SK-N-MC (cell line): ENCODE data around the gene PPP2R3B.
"Not testable (repeated sequence)": the region's sequence is repeated elsewhere in the genome, so short reads cannot be mapped to it uniquely, and the experiment has no call there.

ENCODE experiments used
- DNase-seq: peaks from one replicate; pipeline ENCODE4 v3.0.0-alpha.2; 2011; ENCODE audit warnings: low read depth, low spot score
- H3K27ac ChIP-seq: fragments of 200-600 bp; sonication (generic); 2 replicates; pipeline ENCODE4 v1.5.1; 2016; ENCODE audit warnings: mixed run types
- H3K36me3 ChIP-seq: fragments of 200-600 bp; sonication (generic); 2 replicates; pipeline ENCODE4 v1.6.1; 2017; ENCODE audit warnings: antibody characterized with exemption, low read length, mixed read lengths; ENCODE audit not compliant: insufficient read depth
- H3K4me3 ChIP-seq: fragments of 200-600 bp; sonication (generic); 2 replicates; pipeline ENCODE4 v1.5.1; 2016
- H3K9ac ChIP-seq: fragments of 200-600 bp; sonication (generic); 2 replicates; pipeline ENCODE4 v1.8.0; 2017; ENCODE audit warnings: mixed run types, mixed read lengths; ENCODE audit not compliant: insufficient read length
- H3K9me3 ChIP-seq: fragments of 200-600 bp; sonication (generic); 2 replicates; pipeline ENCODE4 v1.6.1; 2017; ENCODE audit warnings: low read depth, mild to moderate bottlenecking, antibody characterized with exemption, low read length, moderate library complexity, mixed read lengths
- EZH2 ChIP-seq: fragments of 200-600 bp; sonication (generic); IDR thresholded peaks from one replicate; pipeline ENCODE4 v1.6.1; 2017; ENCODE audit warnings: antibody characterized with exemption
- FOXP2 ChIP-seq: optimal IDR thresholded peaks from 2 replicates; pipeline ENCODE3; 2011; ENCODE audit warnings: mild to moderate bottlenecking, moderate library complexity; ENCODE audit not compliant: insufficient read depth; ENCODE audit errors: extremely low read length, control extremely low read depth
- POLR2AphosphoS5 ChIP-seq: IDR thresholded peaks from 2 replicates; pipeline ENCODE4 v1.6.1; 2012; ENCODE audit warnings: mild to moderate bottlenecking, low read depth, low read length, borderline replicate concordance

The PPP2R3B gene

DNA sequence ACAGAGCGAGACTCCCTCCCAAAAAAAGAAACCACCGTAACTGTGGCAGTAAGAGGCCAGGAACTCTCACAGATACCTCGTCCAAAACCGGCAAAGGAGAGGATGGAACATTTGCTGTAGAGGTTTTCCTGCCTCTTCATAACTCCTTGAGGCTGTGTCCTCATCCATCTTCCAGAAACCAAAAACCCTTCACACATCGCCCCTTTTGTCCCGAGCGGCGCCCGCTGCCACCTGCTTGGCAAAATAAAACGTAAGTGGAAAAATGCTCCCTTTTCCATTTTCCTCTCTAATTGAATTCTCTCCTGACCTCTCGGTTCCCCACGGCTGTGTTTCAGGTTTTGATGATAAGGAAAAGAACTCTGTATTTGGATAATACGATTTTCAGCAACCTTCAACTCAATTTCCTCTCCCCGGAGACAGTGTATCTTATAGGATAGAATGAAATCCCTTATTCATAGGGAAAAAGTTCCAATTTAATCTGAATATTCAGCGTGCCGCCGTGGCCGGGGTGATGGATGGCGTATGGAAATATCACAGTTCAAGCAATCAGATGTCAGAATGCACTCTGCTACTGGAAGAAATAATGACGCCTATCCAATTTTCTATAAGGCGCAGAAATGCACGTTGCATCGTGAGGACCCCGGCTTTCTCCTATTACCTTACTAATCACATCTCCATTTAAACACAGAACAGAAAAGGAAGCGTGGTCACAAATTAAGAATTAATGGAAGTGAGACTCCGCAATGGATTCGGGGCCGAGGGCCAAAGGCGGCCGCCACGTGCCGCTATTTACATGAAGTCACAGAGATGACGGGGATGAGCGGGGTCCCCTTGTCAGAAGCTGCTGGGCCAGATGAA lies 5.2 kb upstream of the PPP2R3B start:
- H3K4me3 ChIP-seq, result no peak overlapping the region
- no peak overlapping the region for H3K9ac ChIP-seq
- TF ChIP-seq FOXP2, result no peak
- TF ChIP-seq POLR2AphosphoS5, result no peak
- TF ChIP-seq EZH2, result no peak
- H3K36me3 ChIP-seq, result no peaks in the 10 kb centered on the region
- DNase-seq, result no peak
- no peak overlapping the region for H3K27ac ChIP-seq
- no peaks in the 10 kb centered on the region for H3K9me3 ChIP-seq

GRCh38 chrX:390459-390858 lies 3.8 kb upstream of the PPP2R3B start:
- Histone ChIP-seq H3K27ac (no peak overlapping the region), H3K9me3 (no peaks in the 10 kb centered on the region), H3K36me3 (no peaks in the 10 kb centered on the region), H3K4me3 (no peak overlapping the region), H3K9ac (no peak overlapping the region)
- TF ChIP-seq EZH2, result no peak
- TF ChIP-seq FOXP2, result no peak
- no peak for TF ChIP-seq POLR2AphosphoS5
- no peak for DNase-seq

DNA sequence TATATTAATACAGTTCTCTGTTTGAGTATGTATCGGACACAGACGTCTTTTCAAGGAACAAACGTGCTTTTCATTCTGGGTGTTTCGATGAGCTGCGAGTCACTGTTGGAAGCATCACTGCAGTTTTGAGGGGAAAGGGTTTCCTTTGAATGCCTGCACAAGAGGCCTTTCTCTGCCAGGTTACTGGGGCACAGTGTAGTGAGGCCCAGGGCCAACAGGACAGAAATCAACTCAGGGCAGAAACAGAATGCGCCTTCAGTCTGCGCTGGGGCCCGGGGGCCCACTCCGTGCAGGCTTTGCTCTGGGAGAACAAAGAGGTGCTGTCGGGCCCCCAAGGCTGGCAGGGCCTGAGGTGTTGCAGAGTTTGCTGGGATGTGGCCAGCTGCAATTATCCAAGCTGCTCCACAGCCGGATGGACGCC lies 2.3 kb upstream of the PPP2R3B start:
- Histone ChIP-seq H3K9ac (no peak overlapping the region), H3K4me3 (no peak overlapping the region), H3K27ac (no peak overlapping the region), H3K9me3 (no peaks in the 10 kb centered on the region), H3K36me3 (no peaks in the 10 kb centered on the region)
- DNase-seq, result no peak
- TF ChIP-seq FOXP2, result no peak
- TF ChIP-seq POLR2AphosphoS5, result no peak
- no peak for TF ChIP-seq EZH2

DNA sequence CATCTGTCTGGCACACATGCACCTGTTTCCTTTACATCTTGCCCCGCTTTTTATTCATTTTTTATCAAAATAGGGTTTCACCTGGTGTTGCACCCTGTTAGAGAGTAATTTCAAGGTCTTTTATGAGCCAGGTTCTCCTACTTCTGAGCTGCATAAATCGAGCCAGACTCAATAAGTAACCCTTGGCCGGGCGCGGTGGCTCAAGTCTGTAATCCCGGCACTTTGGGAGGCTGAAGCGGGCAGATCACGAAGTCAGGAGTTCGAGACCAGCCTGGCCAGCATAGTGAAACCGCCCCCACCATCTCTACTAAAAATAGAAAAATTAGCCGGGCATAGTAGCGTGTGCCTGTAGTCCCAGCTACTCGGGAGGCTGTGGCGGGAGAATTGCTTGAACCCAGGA lies 1.0 kb upstream of the PPP2R3B start:
- Histone ChIP-seq H3K4me3 (peak overlapping the region; percentile 97), H3K9me3 (no peaks in the 10 kb centered on the region), H3K9ac (peak overlapping the region; percentile 75), H3K27ac (no peak overlapping the region), H3K36me3 (no peaks in the 10 kb centered on the region)
- TF ChIP-seq FOXP2 (no peak), POLR2AphosphoS5 (no peak), EZH2 (no peak)
- DNase-seq, result no peak

- H3K9ac ChIP-seq, result peak overlapping the region; percentile 99
- H3K9me3 ChIP-seq, result no peaks in the 10 kb centered on the region
- H3K27ac ChIP-seq, result no peak overlapping the region
- H3K4me3 ChIP-seq, result peak overlapping the region; percentile 97
- TF ChIP-seq POLR2AphosphoS5 (no peak), FOXP2 (no peak), EZH2 (no peak)
- DNase-seq, result no peak
- no peaks in the 10 kb centered on the region for H3K36me3 ChIP-seq
Observed at GRCh38 chrX:386239-386767, 404 bp downstream of the PPP2R3B start.

GRCh38 chrX:385736-386135 lies 971 bp downstream of the PPP2R3B start:
- H3K4me3 ChIP-seq, result peak overlapping the region; percentile 97
- DNase-seq, H3K9me3 ChIP-seq, H3K36me3 ChIP-seq, H3K9ac ChIP-seq, H3K27ac ChIP-seq: not testable (repeated sequence)

- TF ChIP-seq POLR2AphosphoS5 (no peak), FOXP2 (no peak), EZH2 (no peak)
- no peak overlapping the region for H3K27ac ChIP-seq
- no peaks in the 10 kb centered on the region for H3K36me3 ChIP-seq
- H3K4me3 ChIP-seq, result no peak overlapping the region
- H3K9ac ChIP-seq, result no peak overlapping the region
- H3K9me3 ChIP-seq, result no peaks in the 10 kb centered on the region
- DNase-seq, result no peak
Observed at GRCh38 chrX:384861-385260, 1.8 kb downstream of the PPP2R3B start.

GRCh38 chrX:378443-378842 lies 8.3 kb downstream of the PPP2R3B start:
- DNase-seq, result no peak
- H3K27ac ChIP-seq, result no peak overlapping the region
- no peak overlapping the region for H3K4me3 ChIP-seq
- H3K9me3 ChIP-seq, result no peaks in the 10 kb centered on the region
- TF ChIP-seq EZH2 (no peak), FOXP2 (no peak), POLR2AphosphoS5 (no peak)
- no peaks in the 10 kb centered on the region for H3K36me3 ChIP-seq
- no peak overlapping the region for H3K9ac ChIP-seq

DNA sequence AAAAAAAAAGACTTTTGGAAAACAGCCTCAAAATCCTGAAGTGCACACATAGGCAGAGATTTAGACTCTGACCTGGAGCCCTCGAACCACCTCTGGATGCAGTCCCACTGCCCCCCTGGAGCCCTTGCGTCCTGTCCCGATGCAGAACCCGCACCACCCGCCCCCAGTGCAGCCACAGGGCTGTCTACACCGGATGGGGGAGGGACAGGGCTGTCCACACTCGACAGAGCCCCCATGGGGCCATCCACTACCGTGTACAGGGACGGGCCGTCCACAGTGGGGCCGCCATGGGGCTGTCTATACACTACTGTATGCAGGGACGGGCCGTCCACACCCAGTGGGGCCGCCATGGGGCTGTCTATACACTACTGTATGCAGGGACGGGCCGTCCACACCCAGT lies 10.5 kb downstream of the PPP2R3B start:
- not testable (repeated sequence) for H3K9ac ChIP-seq, H3K36me3 ChIP-seq, H3K4me3 ChIP-seq, H3K27ac ChIP-seq, H3K9me3 ChIP-seq, DNase-seq
